GM21367 (cell line): ENCODE measurements around the gene FOXE3.
A peak's percentile ranks its signal among the peaks of the same experiment; 100 is the strongest.

Experiments used
- ATAC-seq: cut with Tn5 transposase; IDR thresholded peaks from one replicate; pipeline ENCODE4 v1.9.1; 2021; ENCODE audit not compliant: unreplicated experiment

Gene FOXE3

GRCh38 chr1:47433477-47434050, 17.5 kb downstream of the FOXE3 start:
- no peak for ATAC-seq

- ATAC-seq: no peak
Observed at GRCh38 chr1:47434051-47434842, 18.2 kb downstream of the FOXE3 start.

DNA sequence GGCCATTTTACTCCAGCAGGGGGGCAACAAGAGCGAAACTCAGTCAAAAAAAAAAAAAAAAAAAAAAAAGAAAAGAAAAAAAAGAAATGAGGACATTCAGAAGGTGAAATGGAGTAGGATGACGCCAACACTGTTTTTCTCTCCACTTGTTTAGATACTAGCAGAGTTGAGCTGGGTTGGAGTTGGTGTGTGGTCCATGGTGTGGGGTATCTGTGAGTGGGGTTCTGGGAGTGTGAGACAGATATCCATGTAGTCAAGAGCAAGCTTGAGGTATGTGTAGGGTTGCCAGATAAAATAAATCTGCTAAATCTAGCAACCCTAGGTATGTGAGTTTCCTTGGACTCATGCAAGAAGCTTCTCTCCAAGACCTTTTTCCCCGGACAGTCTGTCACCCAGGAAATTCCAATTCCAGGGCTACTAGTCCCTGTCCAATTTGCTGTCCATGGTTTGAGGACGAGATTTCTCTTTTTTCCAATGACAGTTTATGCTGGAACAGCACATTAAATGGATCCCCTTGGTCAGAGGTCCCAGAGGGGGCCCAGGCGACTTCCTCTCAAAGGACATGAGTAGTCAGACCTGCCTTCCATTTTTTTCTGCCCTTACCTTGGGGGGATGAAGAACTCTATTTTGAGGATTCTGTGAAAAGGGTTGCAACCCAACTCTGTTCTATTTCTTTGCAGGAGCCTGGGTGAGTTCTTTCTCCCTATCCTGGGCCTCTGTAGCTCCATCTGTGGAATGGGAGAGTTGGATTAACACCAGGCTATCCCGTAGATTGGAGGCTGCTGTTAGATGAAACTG, 19.6 kb downstream of the FOXE3 start:
- no peak for ATAC-seq

DNA sequence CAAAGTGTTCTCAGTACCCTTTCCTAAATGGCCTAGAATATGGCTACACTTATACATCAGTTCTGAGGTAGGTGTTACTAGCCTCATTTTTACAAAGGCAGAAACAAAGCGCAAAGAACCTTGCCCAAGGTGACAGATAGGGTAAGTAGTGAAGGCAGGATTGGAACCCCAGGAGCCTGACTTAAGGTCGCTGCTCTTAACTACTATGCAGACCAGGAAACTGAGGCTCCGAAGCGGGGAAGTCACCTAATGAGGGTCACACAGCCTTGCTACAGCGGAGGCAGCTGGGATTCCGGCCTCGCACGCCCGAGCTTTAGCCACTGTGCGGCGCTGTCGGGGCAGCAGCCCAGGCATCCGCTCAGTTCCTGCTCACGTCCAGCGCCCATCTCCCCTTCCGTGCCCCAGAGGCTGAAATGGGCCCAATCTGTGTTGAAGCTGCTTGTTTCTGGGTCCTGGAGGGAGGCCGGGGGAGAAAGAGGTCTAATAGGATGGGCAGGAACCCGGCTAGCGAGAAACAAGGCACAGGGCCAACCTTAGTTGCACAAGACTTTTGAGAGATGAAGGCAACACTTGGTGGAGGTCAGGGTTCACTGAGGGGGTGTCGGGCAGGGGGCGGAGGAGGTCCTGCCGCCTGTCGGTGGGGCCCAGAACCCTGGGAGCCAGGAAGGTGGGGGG, 20.4 kb downstream of the FOXE3 start:
- peak; percentile 44 for ATAC-seq

DNA sequence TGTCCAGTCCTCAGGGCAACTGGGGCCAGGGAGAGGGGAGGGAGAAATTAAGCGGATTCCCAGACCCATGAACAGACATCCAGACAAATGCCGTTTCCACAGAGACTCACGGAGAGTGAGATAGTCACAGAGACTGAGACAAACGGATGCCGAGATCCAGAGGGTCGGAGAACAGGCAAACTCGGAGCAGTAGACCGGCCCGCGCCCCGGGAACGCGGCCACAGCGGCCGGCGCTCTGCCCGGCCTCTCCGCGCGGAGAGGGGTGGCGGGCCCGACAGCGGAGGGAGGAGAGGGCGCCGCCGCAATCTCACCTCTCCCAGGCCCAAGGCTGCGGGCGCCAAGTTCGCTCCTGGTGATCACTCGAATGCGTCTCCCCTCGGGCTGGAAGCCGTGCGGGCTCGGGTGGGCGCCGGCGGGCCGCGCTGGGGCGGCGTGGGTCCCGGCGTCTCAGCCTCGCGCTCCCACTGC, 20.9 kb downstream of the FOXE3 start:
- ATAC-seq: peak; percentile 6

DNA sequence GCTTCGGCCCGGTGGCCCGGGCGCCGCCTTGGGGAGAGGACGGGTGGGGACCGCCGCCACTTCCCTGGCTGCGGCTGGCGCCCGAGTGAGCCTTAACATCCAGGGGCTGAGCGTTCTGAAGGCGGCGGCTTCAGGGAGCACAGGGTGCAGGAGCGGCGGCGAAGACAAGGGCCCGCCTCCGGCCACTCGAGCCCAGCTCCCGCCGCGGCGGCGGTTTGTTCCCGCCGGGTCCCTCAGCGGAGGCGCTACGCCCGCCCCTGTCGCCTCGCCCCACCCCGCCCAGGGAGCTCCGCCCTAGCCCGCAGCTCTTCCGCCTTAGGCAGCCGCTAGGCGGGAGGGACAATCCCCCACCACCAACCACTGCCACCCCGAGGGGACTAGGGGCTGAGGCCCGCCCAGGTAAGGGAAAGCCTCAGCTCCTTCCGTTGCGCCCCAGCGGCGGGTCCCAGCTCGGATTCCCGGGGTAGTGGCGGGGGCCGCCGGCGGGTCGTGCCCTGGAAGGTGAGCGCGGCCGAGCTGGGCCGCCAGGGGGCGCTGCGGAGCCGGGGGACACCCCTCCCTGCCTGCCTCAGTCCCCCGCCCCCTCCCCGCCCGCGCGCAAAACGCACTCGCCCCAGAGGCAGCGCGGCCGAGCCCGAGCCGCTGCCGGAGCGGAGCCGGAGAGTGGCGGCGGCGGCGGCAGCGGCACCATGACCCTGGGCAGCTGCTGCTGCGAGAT, 21.5 kb downstream of the FOXE3 start, which contains the start of gene FOXD2:
FOXD2 (plus strand) TSS at position 598 of the 718 bp plus-strand sequence; CDS start at position 690, 92 bp downstream.
- ATAC-seq: peak; percentile 76

DNA sequence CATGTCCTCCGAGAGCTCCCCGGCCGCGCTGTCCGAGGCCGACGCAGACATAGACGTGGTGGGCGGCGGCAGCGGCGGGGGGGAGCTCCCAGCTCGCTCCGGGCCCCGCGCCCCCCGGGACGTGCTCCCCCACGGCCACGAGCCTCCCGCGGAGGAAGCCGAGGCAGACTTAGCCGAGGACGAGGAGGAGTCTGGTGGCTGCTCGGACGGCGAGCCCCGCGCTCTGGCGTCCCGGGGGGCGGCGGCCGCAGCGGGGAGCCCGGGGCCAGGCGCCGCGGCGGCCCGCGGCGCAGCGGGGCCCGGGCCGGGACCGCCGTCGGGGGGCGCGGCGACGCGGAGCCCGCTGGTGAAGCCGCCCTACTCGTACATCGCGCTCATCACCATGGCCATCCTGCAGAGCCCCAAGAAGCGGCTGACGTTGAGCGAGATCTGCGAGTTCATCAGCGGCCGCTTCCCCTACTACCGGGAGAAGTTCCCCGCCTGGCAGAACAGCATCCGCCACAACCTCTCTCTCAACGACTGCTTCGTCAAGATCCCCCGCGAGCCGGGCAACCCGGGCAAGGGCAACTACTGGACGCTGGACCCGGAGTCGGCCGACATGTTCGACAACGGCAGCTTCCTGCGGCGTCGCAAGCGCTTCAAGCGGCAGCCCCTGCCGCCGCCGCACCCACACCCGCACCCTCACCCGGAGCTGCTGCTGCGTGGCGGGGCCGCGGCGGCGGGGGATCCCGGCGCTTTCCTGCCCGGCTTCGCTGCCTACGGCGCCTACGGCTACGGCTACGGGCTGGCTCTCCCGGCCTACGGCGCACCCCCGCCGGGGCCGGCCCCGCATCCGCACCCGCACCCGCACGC, 22.3 kb downstream of the FOXE3 start:
- ATAC-seq: no peak

- ATAC-seq: no peak
Observed at GRCh38 chr1:47439017-47439818, 23.1 kb downstream of the FOXE3 start.

DNA sequence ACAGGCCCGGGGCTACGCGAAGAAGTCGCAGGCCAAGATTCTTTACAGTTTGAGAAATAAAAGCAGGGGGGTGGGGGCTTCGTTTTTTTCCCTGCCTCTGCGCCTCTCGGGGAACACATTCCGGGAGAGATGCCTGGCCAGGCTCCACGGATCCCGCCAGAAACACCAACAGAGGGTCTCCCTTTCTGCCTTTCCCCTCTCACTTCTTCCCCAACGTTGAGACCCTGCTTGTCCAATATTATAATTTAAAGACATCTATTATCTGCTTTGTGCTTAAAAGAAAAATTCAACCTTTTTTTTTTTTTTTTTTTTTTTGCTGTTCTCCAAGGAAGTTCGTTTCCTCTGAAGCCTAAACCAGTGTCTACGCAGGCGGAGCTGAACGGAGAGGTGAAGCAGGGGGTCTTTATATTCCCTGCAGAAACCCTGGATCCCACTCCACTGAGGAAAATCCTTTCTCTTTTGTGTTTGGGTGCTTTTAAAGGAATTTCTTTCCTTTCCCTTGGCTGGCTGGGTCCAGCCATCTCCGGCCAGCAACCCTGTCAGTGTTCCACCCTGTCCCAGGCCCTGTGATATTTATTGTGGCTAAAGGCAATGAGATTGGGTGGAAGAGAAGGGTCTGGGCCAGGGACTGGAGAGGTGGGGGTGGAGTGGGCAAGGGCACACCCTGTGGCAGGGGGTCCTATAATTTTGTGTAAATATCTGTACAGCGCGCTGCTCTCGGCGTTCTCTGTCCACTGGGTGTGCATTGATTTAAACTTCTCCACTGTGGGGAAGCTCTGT, 23.9 kb downstream of the FOXE3 start:
- no peak for ATAC-seq

DNA sequence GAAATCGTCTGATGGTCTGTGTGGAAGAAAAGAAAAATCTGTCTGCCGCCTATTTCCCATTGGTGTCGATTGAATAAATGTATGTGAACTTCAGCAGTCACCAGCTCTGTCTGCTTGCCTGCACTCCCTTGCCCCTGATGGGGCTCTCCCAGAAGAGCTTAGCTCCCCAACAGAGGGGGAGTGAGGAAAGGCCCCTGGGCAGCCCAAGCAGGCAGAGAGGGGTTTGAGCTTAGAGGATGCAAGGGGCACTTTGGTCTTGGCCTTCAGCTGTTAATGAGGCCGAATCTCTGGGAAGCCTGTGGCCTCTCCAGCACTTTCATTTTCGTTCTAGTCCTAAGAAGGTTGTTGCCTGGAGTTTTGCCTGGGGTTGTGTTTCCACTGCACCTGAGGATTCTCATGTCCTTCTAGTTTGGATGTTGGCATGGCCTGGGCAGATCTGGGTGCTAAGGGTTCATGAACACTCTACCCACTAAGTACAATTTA, 24.6 kb downstream of the FOXE3 start:
- ATAC-seq: no peak

DNA sequence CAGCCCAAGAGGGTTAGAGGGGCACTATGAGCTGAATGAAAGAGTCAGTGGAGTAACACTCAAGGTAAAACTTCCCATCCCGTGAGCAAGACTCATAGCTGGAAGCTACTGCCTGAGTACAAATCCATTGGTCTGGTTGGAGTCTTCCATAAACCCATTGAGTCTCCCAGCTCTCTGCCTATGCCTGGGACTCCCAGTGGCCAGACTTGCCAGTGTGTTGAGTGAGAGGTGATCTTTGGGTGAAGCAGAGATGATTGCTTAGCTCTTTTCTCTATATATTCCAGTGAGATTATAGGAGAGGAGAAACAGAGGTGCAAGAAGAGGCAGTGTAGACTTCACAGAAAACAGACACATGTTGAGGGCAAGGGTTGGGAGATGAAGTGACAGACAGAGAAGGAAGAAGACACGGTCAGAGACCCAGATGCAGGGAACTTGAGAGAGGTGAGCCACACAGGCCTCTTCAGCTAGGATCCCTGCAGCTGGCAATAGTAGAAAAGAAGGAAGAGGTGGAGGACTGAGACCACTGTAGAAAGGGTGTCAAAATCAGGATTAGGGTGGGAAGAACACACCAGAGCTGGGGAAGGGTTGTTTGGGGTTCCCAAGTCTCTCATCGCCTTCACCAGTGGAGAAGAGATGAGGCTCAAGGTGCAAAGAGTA, 25.5 kb downstream of the FOXE3 start:
- no peak for ATAC-seq

- ATAC-seq: no peak
Observed at GRCh38 chr1:47442202-47442601, 26.1 kb downstream of the FOXE3 start.

GRCh38 chr1:47442842-47443529, 26.9 kb downstream of the FOXE3 start:
- ATAC-seq: no peak

GRCh38 chr1:47443530-47444296, 27.6 kb downstream of the FOXE3 start:
- no peak for ATAC-seq

GRCh38 chr1:47444297-47444561, 28.1 kb downstream of the FOXE3 start:
- ATAC-seq: no peak
